Tibial artery (tissue), 4 donors: ENCODE data around the gene ALOX5.
"Not testable (repeated sequence)": the region's sequence is repeated elsewhere in the genome, so short reads cannot be mapped to it uniquely, and the experiment has no call there.

Source experiments
- DNase-seq, 2 donors: peaks; one replicate each; pipeline ENCODE4 v3.0.0-alpha.2; 2019
- H3K27ac ChIP-seq, 2 donors: fragments of 200-600 bp; sonication (generic) in 1 of 2; 1 replicate in 1 of 2; 2 replicates in 1 of 2; pipeline ENCODE4 v1.5.1; 2018 to 2019; ENCODE audit warnings: mild to moderate bottlenecking in 1 of 2
- H3K27me3 ChIP-seq, 2 donors: fragments of 200-600 bp; sonication (generic) in 1 of 2; one replicate each; pipeline versions ENCODE4 v1.5.1 to v1.6.0; 2016 to 2019
- H3K36me3 ChIP-seq, 3 donors: fragments of 200-600 bp; sonication (generic) in 2 of 3; one replicate each; pipeline ENCODE4 v1.5.1; 2016 to 2019; ENCODE audit warnings: mild to moderate bottlenecking in 2 of 3
- H3K4me1 ChIP-seq, 4 donors: fragments of 200-600 bp; sonication (generic) in 2 of 4; 1 replicate in 3 of 4; 2 replicates in 1 of 4; pipeline ENCODE4 v1.5.1; 2016 to 2019
- H3K4me3 ChIP-seq, 2 donors: fragments of 200-600 bp; sonication (generic) in 1 of 2; 1 replicate in 1 of 2; 2 replicates in 1 of 2; pipeline ENCODE4 v1.5.1; 2018 to 2019; ENCODE audit warnings: mild to moderate bottlenecking in 2 of 2
- H3K9me3 ChIP-seq, 3 donors: fragments of 200-600 bp; sonication (generic) in 1 of 3; one replicate each; pipeline ENCODE4 v1.5.1; 2016 to 2019
- intact Hi-C: fragments of 100-400 bp; cut with DNase I; formaldehyde crosslinking; loops from one replicate; pipeline ENCODE4 v1.15.0; 2023; ENCODE audit warnings: low total_unique reads
- TF ChIP-seq, protein P1 (sequence below), 2 experiments: fragments of 200-600 bp in 1 of 2; fragments of 450-650 bp in 1 of 2; IDR thresholded peaks; one replicate each; pipeline ENCODE4 v1.5.1; 2017 to 2019; ENCODE audit warnings: antibody characterized with exemption in 2 of 2, mild to moderate bottlenecking in 1 of 2, moderate library complexity in 1 of 2

Gene ALOX5

GRCh38 chr10:45471059-45471458 lies 97.0 kb downstream of the ALOX5 start:
- no peak for DNase-seq

GRCh38 chr10:45471531-45472310 lies 97.7 kb downstream of the ALOX5 start:
- no peaks in the 10 kb centered on the region for H3K27me3 ChIP-seq
- intact Hi-C loops: no loop called here
- TF ChIP-seq, protein P1, sequence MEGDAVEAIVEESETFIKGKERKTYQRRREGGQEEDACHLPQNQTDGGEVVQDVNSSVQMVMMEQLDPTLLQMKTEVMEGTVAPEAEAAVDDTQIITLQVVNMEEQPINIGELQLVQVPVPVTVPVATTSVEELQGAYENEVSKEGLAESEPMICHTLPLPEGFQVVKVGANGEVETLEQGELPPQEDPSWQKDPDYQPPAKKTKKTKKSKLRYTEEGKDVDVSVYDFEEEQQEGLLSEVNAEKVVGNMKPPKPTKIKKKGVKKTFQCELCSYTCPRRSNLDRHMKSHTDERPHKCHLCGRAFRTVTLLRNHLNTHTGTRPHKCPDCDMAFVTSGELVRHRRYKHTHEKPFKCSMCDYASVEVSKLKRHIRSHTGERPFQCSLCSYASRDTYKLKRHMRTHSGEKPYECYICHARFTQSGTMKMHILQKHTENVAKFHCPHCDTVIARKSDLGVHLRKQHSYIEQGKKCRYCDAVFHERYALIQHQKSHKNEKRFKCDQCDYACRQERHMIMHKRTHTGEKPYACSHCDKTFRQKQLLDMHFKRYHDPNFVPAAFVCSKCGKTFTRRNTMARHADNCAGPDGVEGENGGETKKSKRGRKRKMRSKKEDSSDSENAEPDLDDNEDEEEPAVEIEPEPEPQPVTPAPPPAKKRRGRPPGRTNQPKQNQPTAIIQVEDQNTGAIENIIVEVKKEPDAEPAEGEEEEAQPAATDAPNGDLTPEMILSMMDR (IDR thresholded peaks at IDR 0.05): no peak
- no peaks in the 10 kb centered on the region for H3K9me3 ChIP-seq
- peaks cover 0 to 4% (median 0%) of the 10 kb centered on the region in 3 donors for H3K36me3 ChIP-seq
- H3K4me1 ChIP-seq: peaks cover 0 to 17% (median 5%) of the 10 kb centered on the region in 4 donors
- DNase-seq: no peak
- no peak overlapping the region for H3K27ac ChIP-seq
- no peak overlapping the region for H3K4me3 ChIP-seq

More at GRCh38 chr10:45471059-45471458, 97.0 kb downstream of the ALOX5 start:
- TF ChIP-seq, protein P1 (IDR thresholded peaks at IDR 0.05): no peak
- peaks cover 0 to 17% (median 5%) of the 10 kb centered on the region in 4 donors for H3K4me1 ChIP-seq
- intact Hi-C loops: no loop called here
- H3K36me3 ChIP-seq: no peaks in the 10 kb centered on the region
- no peaks in the 10 kb centered on the region for H3K27me3 ChIP-seq
- no peak overlapping the region for H3K4me3 ChIP-seq
- H3K27ac ChIP-seq: no peak overlapping the region
- H3K9me3 ChIP-seq: no peaks in the 10 kb centered on the region

DNA sequence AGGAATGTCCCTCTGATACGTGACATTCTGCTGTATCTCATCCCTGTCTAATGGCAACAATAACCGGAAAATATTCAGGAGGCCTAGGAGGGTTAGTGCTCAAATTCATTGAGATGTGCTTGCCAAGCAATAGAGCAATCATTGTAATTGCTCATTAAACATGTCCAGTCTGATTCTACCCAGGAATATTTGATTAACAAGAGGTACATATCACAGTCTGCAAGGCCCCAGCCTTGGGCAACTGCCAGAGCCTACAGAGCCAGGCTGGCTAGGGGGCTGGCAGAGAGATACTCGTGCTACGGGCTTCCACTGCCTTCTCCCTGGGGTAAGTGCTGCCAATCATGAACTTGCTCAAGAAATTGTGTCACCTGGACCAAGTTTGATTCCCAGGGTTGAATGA lies 99.1 kb downstream of the ALOX5 start:
- TF ChIP-seq, protein P1 (IDR thresholded peaks at IDR 0.05): no peak
- no peak overlapping the region for H3K4me3 ChIP-seq
- peaks cover 0 to 12% (median 0%) of the 10 kb centered on the region in 3 donors for H3K9me3 ChIP-seq
- peaks cover 0 to 17% (median 5%) of the 10 kb centered on the region in 4 donors for H3K4me1 ChIP-seq
- intact Hi-C loops: no loop called here
- no peak overlapping the region for H3K27ac ChIP-seq
- H3K36me3 ChIP-seq: peaks cover 0 to 4% (median 0%) of the 10 kb centered on the region in 3 donors
- no peaks in the 10 kb centered on the region for H3K27me3 ChIP-seq
- DNase-seq: no peak

DNA sequence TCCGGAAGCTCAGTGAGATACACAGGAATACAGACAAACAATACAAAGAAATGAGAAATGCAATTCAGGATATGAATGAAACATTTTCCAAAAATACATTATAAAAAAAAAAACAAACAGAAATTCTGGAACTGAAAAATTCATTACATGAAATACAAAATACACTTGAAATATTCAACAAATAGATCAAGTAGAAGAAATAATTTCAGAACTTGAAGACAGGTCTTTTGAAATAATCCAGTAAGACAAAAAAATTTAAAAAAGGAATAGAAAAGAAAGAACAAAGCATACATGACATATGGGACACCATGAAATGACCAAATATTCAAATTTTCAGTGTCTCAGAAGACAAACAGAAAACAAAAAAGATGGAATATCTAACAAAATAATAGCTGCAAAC lies 102.5 kb downstream of the ALOX5 start:
- Histone ChIP-seq H3K27me3 (no peaks in the 10 kb centered on the region), H3K4me3 (no peak overlapping the region), H3K9me3 (peaks cover 0 to 12% (median 0%) of the 10 kb centered on the region in 3 donors), H3K27ac (no peak overlapping the region), H3K36me3 (peaks cover 0 to 4% (median 0%) of the 10 kb centered on the region in 3 donors), H3K4me1 (peaks cover 0 to 5% (median 1%) of the 10 kb centered on the region in 4 donors)
- DNase-seq: no peak
- TF ChIP-seq, protein P1 (IDR thresholded peaks at IDR 0.05): no peak
- intact Hi-C loops: no loop called here

- Histone ChIP-seq H3K36me3 (peaks cover 0 to 13% (median 4%) of the 10 kb centered on the region in 3 donors), H3K4me3 (no peak overlapping the region), H3K4me1 (no peaks in the 10 kb centered on the region), H3K27me3 (no peaks in the 10 kb centered on the region), H3K27ac (no peak overlapping the region), H3K9me3 (peaks cover 0 to 12% (median 0%) of the 10 kb centered on the region in 3 donors)
- no peak for DNase-seq
- TF ChIP-seq, protein P1 (IDR thresholded peaks at IDR 0.05): no peak
- intact Hi-C loops: no loop called here
Measured at GRCh38 chr10:45480294-45480693, 106.3 kb downstream of the ALOX5 start.

DNA sequence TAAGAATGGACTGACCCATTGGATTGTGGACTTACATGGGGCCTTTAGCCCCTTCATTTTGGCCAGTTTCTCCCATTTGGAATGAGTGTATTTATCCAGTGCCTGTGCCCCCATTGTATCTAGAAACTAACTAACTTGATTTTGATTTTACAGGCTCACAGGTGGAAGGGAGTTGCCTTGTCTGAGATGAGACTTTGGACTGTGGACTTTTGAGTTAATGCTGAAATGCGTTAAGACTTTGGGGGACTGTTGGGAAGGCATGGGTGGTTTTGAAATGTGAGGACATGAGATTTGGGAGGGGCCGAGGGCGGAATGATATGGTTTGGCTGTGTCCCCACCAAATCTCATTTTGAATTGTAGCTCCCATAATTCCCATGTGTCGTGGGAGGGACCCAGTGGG lies 107.1 kb downstream of the ALOX5 start:
- Histone ChIP-seq H3K9me3 (peaks cover 0 to 12% (median 0%) of the 10 kb centered on the region in 3 donors), H3K36me3 (peaks cover 0 to 17% (median 3%) of the 10 kb centered on the region in 3 donors)
- H3K4me3 ChIP-seq, H3K27ac ChIP-seq, H3K27me3 ChIP-seq, intact Hi-C loops, H3K4me1 ChIP-seq, DNase-seq: not testable (repeated sequence)
